Right atrium auricular region (tissue), 2 donors: ENCODE data around the gene CCP110. TPM values are rescaled to one million over a fixed set of nuclear protein-coding genes. Genes with fewer than 3 reads are reported as not detected.

Experiments
- DNase-seq: peaks from one replicate; pipeline ENCODE4 v3.0.0-alpha.2; 2019; ENCODE audit warnings: low spot score
- H3K27ac ChIP-seq, 2 donors: fragments of 200-600 bp; sonication (generic); 1 replicate in 1 of 2; 2 replicates in 1 of 2; pipeline ENCODE4 v1.5.1; 2016 to 2019
- H3K27me3 ChIP-seq, 2 donors: fragments of 200-600 bp; sonication (generic); one replicate each; pipeline versions ENCODE4 v1.5.1 to v1.6.0; 2017 to 2019
- H3K36me3 ChIP-seq: fragments of 200-600 bp; sonication (generic); one replicate; pipeline ENCODE4 v1.5.1; 2016
- H3K4me1 ChIP-seq, 2 donors: fragments of 200-600 bp; sonication (generic); one replicate each; pipeline versions ENCODE4 v1.5.1 to v1.6.0; 2017 to 2019
- H3K4me3 ChIP-seq, 2 donors: fragments of 200-600 bp; sonication (generic); 1 replicate in 1 of 2; 2 replicates in 1 of 2; pipeline ENCODE4 v1.5.1; 2017 to 2019; ENCODE audit warnings: mild to moderate bottlenecking in 1 of 2, moderate library complexity in 1 of 2
- H3K9me3 ChIP-seq, 2 donors: fragments of 200-600 bp; sonication (generic); one replicate each; pipeline ENCODE4 v1.5.1; 2019
- CTCF ChIP-seq, 2 donors: fragments of 200-600 bp; sonication (generic); IDR thresholded peaks; one replicate each; pipeline ENCODE4 v1.5.1; 2019; ENCODE audit warnings: antibody characterized with exemption in 2 of 2
- total RNA-seq, 2 donors: library from RNA; depleted of rRNA; stranded (reverse); fragments of >200 nt; gene quantifications; one replicate each; pipeline ENCODE4 v1.1.0, GENCODE V29; 2016

CCP110 gene
- total RNA-seq, 2 donors from 2014 or later: 6.0 to 6.8 TPM

- H3K36me3 ChIP-seq: peaks cover 53% of the 10 kb centered on the region
- peak; percentile 66 for DNase-seq
Measured at GRCh38 chr16:19502395-19503131, 21.2 kb upstream of the CCP110 start.

DNA sequence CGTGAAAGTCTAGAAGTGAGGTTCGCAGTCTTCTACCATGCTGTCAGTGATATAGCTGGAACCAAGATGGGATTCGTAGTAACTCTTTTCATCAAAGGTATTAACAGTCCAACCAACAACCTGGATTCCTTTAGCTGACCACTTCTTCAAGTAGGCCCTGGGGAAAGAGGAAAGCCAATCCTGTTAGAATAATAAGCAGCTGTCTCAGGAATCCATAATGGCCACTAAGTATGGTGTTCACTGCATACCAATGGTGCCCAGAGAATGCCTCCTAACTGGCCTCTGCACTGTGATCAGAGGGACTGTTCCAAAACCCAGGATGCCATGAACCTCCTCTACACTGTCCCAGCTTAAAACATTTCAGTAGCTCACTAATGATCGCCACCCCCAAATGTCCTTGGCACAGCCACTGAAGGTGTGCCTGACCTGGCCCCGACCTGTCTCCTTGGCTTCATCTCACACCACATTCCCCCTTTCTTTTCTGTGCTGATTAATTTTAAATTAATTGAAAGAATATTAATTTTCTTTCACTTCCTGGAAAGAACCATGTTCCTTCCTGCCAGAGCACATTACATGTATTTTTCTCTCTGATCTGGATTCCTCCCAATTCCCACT lies 20.2 kb upstream of the CCP110 start:
- H3K4me1 ChIP-seq: peaks cover 0 to 11% of the 10 kb centered on the region in 2 donors
- no peak overlapping the region for H3K4me3 ChIP-seq
- DNase-seq: no peak
- no peaks in the 10 kb centered on the region for H3K9me3 ChIP-seq
- H3K27me3 ChIP-seq: no peaks in the 10 kb centered on the region
- TF ChIP-seq CTCF (IDR thresholded peaks at IDR 0.05): no peak
- no peak overlapping the region for H3K27ac ChIP-seq
- H3K36me3 ChIP-seq: peaks cover 53% of the 10 kb centered on the region

More at GRCh38 chr16:19502395-19503131, 21.2 kb upstream of the CCP110 start:
- H3K27me3 ChIP-seq: no peaks in the 10 kb centered on the region
- H3K9me3 ChIP-seq: no peaks in the 10 kb centered on the region
- H3K4me1 ChIP-seq: peaks cover 0 to 11% of the 10 kb centered on the region in 2 donors
- peak; percentile 47 to 78 for TF ChIP-seq CTCF (IDR thresholded peaks at IDR 0.05)
- no peak overlapping the region for H3K4me3 ChIP-seq
- no peak overlapping the region for H3K27ac ChIP-seq

DNA sequence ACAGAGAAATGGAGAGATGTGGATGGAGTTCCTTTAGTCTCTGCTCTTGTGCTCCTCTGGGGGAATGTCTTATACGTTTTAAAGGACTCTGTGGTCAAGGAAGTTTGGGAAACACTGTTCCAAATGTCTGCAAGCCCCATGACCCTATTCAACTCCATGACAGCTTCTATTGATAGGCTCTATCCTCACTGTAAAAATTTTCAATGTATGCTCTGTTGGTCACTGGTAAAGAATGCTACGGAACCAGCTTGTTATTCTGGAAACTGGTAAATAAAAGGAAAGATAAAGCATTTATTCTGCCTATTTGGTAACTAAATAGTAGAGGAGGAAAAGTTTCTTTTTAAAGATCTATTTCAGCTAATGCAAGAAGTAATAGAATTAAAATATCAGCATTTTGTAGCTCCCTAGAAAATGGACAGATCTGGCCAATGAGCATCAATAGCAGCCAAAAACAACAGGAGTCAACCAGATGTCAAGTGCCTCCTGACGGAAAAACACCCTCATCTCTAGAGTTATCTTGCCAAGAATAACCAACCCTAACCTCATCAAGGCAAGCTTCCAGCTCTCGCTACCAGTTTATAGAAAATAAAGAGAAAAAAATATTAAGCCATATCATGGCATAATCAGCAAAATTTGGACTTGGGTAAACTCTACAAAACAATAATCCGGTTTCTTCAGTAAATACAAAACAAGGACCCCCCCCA lies 18.0 kb upstream of the CCP110 start:
- H3K4me1 ChIP-seq: peaks cover 0 to 11% of the 10 kb centered on the region in 2 donors
- H3K9me3 ChIP-seq: no peaks in the 10 kb centered on the region
- no peaks in the 10 kb centered on the region for H3K27me3 ChIP-seq
- no peak overlapping the region for H3K4me3 ChIP-seq
- no peak overlapping the region for H3K27ac ChIP-seq
- H3K36me3 ChIP-seq: peaks cover 49% of the 10 kb centered on the region
- TF ChIP-seq CTCF (IDR thresholded peaks at IDR 0.05): no peak
- no peak for DNase-seq

GRCh38 chr16:19506965-19507364 lies 16.8 kb upstream of the CCP110 start:
- Histone ChIP-seq H3K4me1 (peaks cover 0 to 11% of the 10 kb centered on the region in 2 donors), H3K9me3 (no peaks in the 10 kb centered on the region), H3K36me3 (peaks cover 37% of the 10 kb centered on the region), H3K4me3 (no peak overlapping the region), H3K27ac (no peak overlapping the region), H3K27me3 (no peaks in the 10 kb centered on the region)
- TF ChIP-seq CTCF (IDR thresholded peaks at IDR 0.05): no peak
- DNase-seq: no peak

GRCh38 chr16:19507867-19508266 lies 15.9 kb upstream of the CCP110 start:
- no peak for DNase-seq
- H3K27me3 ChIP-seq: no peaks in the 10 kb centered on the region
- no peaks in the 10 kb centered on the region for H3K9me3 ChIP-seq
- TF ChIP-seq CTCF (IDR thresholded peaks at IDR 0.05): no peak
- peaks cover 28% of the 10 kb centered on the region for H3K36me3 ChIP-seq
- H3K4me1 ChIP-seq: peaks cover 0 to 11% of the 10 kb centered on the region in 2 donors
- H3K4me3 ChIP-seq: no peak overlapping the region
- H3K27ac ChIP-seq: no peak overlapping the region
